ENCODE measurements around the gene FNIP2.

DNA sequence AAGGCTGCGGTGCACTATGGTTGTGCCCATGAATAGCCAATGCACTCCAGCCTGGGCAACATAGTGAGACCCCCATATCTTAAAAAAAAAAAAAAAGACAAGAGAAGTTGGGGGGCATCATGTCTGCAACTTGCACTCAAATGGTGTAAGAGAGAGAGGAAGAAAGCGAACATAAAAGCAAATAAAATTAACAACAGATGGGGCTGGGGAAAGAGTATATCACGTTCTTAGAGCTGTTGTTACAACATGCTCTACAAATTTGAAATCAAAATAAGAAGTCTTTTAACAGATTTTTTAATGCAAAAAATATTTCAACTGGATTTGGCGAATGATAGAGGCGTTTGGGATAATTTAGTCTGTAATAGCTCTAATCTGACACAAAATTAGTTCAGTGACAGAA, 144.9 kb downstream of the FNIP2 start:
- TF ChIP-seq, protein P1, sequence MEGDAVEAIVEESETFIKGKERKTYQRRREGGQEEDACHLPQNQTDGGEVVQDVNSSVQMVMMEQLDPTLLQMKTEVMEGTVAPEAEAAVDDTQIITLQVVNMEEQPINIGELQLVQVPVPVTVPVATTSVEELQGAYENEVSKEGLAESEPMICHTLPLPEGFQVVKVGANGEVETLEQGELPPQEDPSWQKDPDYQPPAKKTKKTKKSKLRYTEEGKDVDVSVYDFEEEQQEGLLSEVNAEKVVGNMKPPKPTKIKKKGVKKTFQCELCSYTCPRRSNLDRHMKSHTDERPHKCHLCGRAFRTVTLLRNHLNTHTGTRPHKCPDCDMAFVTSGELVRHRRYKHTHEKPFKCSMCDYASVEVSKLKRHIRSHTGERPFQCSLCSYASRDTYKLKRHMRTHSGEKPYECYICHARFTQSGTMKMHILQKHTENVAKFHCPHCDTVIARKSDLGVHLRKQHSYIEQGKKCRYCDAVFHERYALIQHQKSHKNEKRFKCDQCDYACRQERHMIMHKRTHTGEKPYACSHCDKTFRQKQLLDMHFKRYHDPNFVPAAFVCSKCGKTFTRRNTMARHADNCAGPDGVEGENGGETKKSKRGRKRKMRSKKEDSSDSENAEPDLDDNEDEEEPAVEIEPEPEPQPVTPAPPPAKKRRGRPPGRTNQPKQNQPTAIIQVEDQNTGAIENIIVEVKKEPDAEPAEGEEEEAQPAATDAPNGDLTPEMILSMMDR (conservative IDR thresholded peaks at IDR 0.05; ENCODE audit: low read depth, low read length) = no peak
- TF ChIP-seq EZH2 (IDR thresholded peaks at IDR 0.05; ENCODE audit: low read length, unreplicated experiment) (no peak), EZH2phosphoT487 (IDR thresholded peaks at IDR 0.05; ENCODE audit: borderline replicate concordance, low read length) (no peak)

All from PC-3 (cell line).